Adrenal gland (tissue), 12 donors: ENCODE results near the gene COP1. TPM values are rescaled to one million over a fixed set of nuclear protein-coding genes. Genes with fewer than 3 reads are reported as not detected.

Experiments used
- DNase-seq, 7 donors: peaks; one replicate each; pipeline ENCODE4 v3.0.0-alpha.2; 2019 to 2020
- H3K27ac ChIP-seq, 5 donors: fragments of 200-600 bp; sonication (generic) in 4 of 5; 1 replicate in 3 of 5; 2 replicates in 2 of 5; pipeline versions ENCODE4 v1.5.1 to v1.8.0; 2016 to 2020; ENCODE audit warnings: mild to moderate bottlenecking in 1 of 5
- H3K27me3 ChIP-seq: fragments of 200-600 bp; 2 replicates; pipeline ENCODE4 v1.8.0; 2021
- H3K36me3 ChIP-seq, 2 donors: fragments of 200-600 bp; replicated peaks in 1 of 2; 1 replicate in 1 of 2; 2 replicates in 1 of 2; pipeline versions ENCODE4 v1.5.1 to v1.8.0; 2018 to 2022
- H3K4me1 ChIP-seq, 2 donors: fragments of 200-600 bp; replicated peaks in 1 of 2; 1 replicate in 1 of 2; 2 replicates in 1 of 2; pipeline versions ENCODE4 v1.5.1 to v1.8.0; 2018 to 2021
- H3K4me3 ChIP-seq, 4 donors: fragments of 200-600 bp; sonication (generic) in 3 of 4; one replicate each; pipeline ENCODE4 v1.5.1; 2016 to 2018
- H3K9me3 ChIP-seq, 3 donors: fragments of 200-600 bp; sonication (generic) in 1 of 3; replicated peaks in 1 of 3; 1 replicate in 2 of 3; 2 replicates in 1 of 3; pipeline versions ENCODE4 v1.5.1 to v1.8.0; 2016 to 2021
- POLR2A ChIP-seq, 2 donors: fragments of 450-650 bp; IDR thresholded peaks; one replicate each; pipeline ENCODE4 v1.6.1; 2017; ENCODE audit warnings: antibody characterized with exemption in 2 of 2, mild to moderate bottlenecking in 2 of 2, moderate library complexity in 1 of 2
- WGBS, 4 donors: extraction: QIAGEN DNeasy Blood & Tissue Kit in 2 of 4; methylation state at CpG; one replicate each; pipeline versions ENCODE4 v1.1.5 to v1.1.7; 2013 to 2017; 5-methylcytosine and 5-hydroxymethylcytosine counted together
- intact Hi-C, 2 donors: fragments of 100-400 bp; cut with DNase I; formaldehyde crosslinking; loops; one replicate each; pipeline versions ENCODE4 v1.14.1 to v1.15.0; 2022 to 2023
- polyA plus RNA-seq, 3 donors: library from polyadenylated mRNA; stranded (reverse); fragments of 200-250 nt in 2 of 3; fragments of 350-450 nt in 1 of 3; fragmentation: Illumina TruSeq in 1 of 3; extraction: RNeasy Lipid Tissue Mini Kit (QIAGEN cat#74804) in 1 of 3; gene quantifications; one replicate each; pipeline ENCODE4 v1.2.3, GENCODE V29; 2013 to 2014
- total RNA-seq, 9 donors: library from RNA; depleted of rRNA in 4 of 9; stranded (reverse); fragments of >200 nt in 4 of 9; fragments of 120-200 nt in 1 of 9; fragmentation: NEBNext Ultra II Directional in 1 of 9; extraction: Animal tissue kit (Norgen Biotek cat#: 25700) in 1 of 9; gene quantifications; one replicate each; pipeline versions ENCODE4 v1.1.0 to v1.2.4, GENCODE V29; 2013 to 2023
- TF ChIP-seq, protein P1 (sequence below), 6 experiments: fragments of 450-650 bp in 4 of 6; fragments of 200-600 bp in 2 of 6; sonication (generic) in 1 of 6; IDR thresholded peaks; 1 replicate in 5 of 6; 2 replicates in 1 of 6; pipeline versions ENCODE4 v1.5.1 to v1.8.0; 2016 to 2021; ENCODE audit warnings: antibody characterized with exemption in 6 of 6, mild to moderate bottlenecking in 2 of 6, moderate library complexity in 1 of 6
- donor health status: healthy with polysubstance abuse.
- donor health status: Bipolar disorder and iron deficiency.
- donor health status: DM: yes; HTN: yes; CAD: no.
- donor health status: DM: no; HTN: no; CAD: no.
- donor health status: DM: no; HTN: no; CAD: no.
- donor health status: DM: yes; HTN: yes; CAD: no.

COP1 gene
- total and polyA plus RNA-seq, 12 donors = 27.4 to 80.0 (median 36.7) TPM

DNA sequence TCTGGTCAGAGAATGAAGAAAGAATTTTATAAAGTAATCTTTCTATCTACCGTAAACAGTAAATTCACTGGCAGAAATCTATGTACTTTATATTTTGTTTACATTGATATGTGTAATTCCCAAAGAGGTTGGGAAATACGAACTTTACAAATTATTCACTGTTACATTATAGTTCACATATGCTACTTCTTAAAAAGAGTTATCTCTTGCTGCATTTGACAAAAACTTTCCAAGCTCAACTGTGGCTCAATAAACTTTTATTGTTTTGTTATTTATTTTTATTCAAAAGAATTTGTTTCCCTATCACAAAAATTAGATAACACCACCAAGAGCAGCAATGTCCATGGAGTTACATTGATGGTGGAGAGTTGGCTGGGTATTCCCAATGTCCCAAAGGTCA lies 262.5 kb downstream of the COP1 start:
- H3K4me3 ChIP-seq = no peak overlapping the region

DNA sequence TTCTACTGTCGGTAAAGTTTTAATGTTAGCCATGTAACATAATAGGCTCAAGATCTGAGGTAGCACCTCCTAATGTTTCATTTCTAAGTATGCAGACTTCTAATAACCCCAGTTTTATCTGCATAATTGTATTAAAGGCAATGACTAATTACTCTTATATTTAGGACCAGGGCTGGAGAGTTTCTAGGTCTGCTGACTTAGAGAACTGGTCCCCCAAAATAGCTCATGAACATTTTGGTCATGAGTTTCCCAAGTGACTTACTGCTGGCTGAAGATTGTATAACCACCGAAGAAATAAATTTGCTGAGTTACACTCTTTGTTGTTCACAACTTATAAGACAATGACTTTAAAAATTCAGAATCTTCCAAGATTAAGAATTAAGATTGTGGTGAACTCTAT lies 265.9 kb downstream of the COP1 start:
- H3K4me3 ChIP-seq = no peak overlapping the region
- intact Hi-C loops = no loop called here
- no peaks in the 10 kb centered on the region for H3K27me3 ChIP-seq
- no peaks in the 10 kb centered on the region for H3K9me3 ChIP-seq
- no peak for DNase-seq
- no peaks in the 10 kb centered on the region for H3K4me1 ChIP-seq
- H3K36me3 ChIP-seq = peaks cover 0 to 10% of the 10 kb centered on the region in 2 donors
- no peak overlapping the region for H3K27ac ChIP-seq
- 83 to 96% (median 96%) methylated on average over 2 of the region's 2 CpGs for WGBS, 4 donors
- no peak for TF ChIP-seq POLR2A (IDR thresholded peaks at IDR 0.05)
- TF ChIP-seq, protein P1, sequence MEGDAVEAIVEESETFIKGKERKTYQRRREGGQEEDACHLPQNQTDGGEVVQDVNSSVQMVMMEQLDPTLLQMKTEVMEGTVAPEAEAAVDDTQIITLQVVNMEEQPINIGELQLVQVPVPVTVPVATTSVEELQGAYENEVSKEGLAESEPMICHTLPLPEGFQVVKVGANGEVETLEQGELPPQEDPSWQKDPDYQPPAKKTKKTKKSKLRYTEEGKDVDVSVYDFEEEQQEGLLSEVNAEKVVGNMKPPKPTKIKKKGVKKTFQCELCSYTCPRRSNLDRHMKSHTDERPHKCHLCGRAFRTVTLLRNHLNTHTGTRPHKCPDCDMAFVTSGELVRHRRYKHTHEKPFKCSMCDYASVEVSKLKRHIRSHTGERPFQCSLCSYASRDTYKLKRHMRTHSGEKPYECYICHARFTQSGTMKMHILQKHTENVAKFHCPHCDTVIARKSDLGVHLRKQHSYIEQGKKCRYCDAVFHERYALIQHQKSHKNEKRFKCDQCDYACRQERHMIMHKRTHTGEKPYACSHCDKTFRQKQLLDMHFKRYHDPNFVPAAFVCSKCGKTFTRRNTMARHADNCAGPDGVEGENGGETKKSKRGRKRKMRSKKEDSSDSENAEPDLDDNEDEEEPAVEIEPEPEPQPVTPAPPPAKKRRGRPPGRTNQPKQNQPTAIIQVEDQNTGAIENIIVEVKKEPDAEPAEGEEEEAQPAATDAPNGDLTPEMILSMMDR (IDR thresholded peaks at IDR 0.05) = no peak

More for the DNA sequence above, 262.5 kb downstream of the COP1 start:
- Histone ChIP-seq H3K27ac (no peak overlapping the region), H3K36me3 (peaks cover 0 to 10% of the 10 kb centered on the region in 2 donors), H3K9me3 (no peaks in the 10 kb centered on the region), H3K27me3 (no peaks in the 10 kb centered on the region), H3K4me1 (no peaks in the 10 kb centered on the region)
- intact Hi-C loops = no loop called here
- no peak for DNase-seq
- WGBS, 4 donors = 92 to 99% (median 97%) methylated on average over 2 of the region's 2 CpGs
- TF ChIP-seq, protein P1 (IDR thresholded peaks at IDR 0.05) = no peak
- TF ChIP-seq POLR2A (IDR thresholded peaks at IDR 0.05) = no peak

DNA sequence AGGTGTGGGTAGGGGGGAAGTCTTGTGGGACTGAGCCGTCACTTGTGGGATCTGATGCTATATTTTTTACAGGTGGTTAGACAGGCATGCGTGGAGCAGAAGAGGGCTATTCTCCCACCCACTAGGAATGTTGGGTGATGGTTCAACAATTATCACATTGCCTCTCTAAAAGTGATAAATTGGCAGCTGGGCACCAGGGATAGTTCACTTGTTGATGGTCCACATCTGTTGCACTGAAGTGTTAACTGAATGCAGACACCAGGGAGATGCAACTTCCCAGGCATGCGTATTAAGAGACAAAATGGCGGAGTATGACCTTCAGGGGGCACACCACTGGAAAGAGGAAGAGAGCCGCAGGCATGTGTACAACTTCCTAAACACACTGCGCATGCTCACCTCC lies 270.4 kb downstream of the COP1 start:
- DNase-seq = no peak
- Histone ChIP-seq H3K9me3 (no peaks in the 10 kb centered on the region), H3K27me3 (no peaks in the 10 kb centered on the region), H3K4me3 (no peak overlapping the region), H3K36me3 (peaks cover 0 to 5% of the 10 kb centered on the region in 2 donors), H3K27ac (no peak overlapping the region), H3K4me1 (no peaks in the 10 kb centered on the region)
- WGBS, 4 donors = 93 to 99% (median 98%) methylated on average over 6 of the region's 6 CpGs
- TF ChIP-seq POLR2A (IDR thresholded peaks at IDR 0.05) = no peak
- TF ChIP-seq, protein P1 (IDR thresholded peaks at IDR 0.05) = no peak
- intact Hi-C loops = no loop called here

DNA sequence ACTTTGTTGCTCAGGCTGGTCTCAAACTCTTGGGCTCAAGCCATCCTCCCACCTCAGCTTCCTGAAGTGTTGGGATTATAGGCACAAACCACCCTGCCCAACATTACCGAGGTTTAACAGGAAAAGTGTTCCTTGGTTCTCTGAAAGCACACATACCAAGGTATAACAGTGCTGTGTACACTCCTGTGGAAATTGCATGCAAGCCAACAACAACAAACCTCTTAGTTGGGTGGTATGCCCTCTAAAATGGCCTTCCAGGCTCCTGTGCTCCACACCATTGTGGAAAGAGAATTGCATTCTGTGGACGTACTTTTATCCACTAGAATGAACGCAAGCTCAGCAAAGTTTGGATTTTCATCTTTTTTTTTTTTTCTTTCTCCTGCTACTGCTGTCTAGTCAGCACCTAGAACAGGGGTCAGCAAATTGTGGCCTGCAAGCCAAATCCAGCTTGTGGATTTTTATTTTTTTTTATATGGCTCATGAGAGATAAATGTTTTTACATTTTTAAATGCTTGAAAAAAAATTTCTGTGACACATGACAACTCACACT lies 271.4 kb downstream of the COP1 start:
- DNase-seq = no peak
- Histone ChIP-seq H3K27me3 (no peaks in the 10 kb centered on the region), H3K4me1 (no peaks in the 10 kb centered on the region), H3K27ac (no peak overlapping the region), H3K36me3 (peaks cover 0 to 5% of the 10 kb centered on the region in 2 donors), H3K9me3 (no peaks in the 10 kb centered on the region), H3K4me3 (no peak overlapping the region)
- TF ChIP-seq, protein P1 (IDR thresholded peaks at IDR 0.05) = no peak
- no peak for TF ChIP-seq POLR2A (IDR thresholded peaks at IDR 0.05)
- 57 to 60% (median 59%) methylated on average over 3 of the region's 3 CpGs for WGBS, 4 donors
- intact Hi-C loops = no loop called here
